ENCODE results near the gene GATA1. TPM values are rescaled to one million over a fixed set of nuclear protein-coding genes. Genes with fewer than 3 reads are reported as not detected.

GATA1 gene
- total RNA-seq, 3 donors from 2014 or later = 0.32 TPM; not detected in 2

GRCh38 chrX:48826135-48826875, 39.9 kb downstream of the GATA1 start, which contains the start of gene ERAS:
TSS of gene ERAS (plus strand) at chrX:48826513. CDS start at chrX:48829124, 2,611 bp downstream.
- Histone ChIP-seq H3K4me3 (no peak within 1 kb of the TSS), H3K36me3 (ENCODE audit: low read depth) (no peaks in the 10 kb centered on the region), H3K9me3 (no peaks in the 10 kb centered on the region), H3K4me1 (ENCODE audit: low read depth) (no peaks in the 10 kb centered on the region)
- DNase-seq = no peak
- no peak for TF ChIP-seq CTCF (IDR thresholded peaks at IDR 0.05)
- no peak for ATAC-seq
- intact Hi-C loops (cut with DNase I, micrococcal nuclease) = no loop called here

GRCh38 chrX:48826876-48827653, 40.7 kb downstream of the GATA1 start:
- Histone ChIP-seq H3K9me3 (no peaks in the 10 kb centered on the region), H3K36me3 (ENCODE audit: low read depth) (no peaks in the 10 kb centered on the region), H3K4me3 (no peak overlapping the region), H3K4me1 (ENCODE audit: low read depth) (no peaks in the 10 kb centered on the region)
- no peak for DNase-seq
- no peak for TF ChIP-seq CTCF (IDR thresholded peaks at IDR 0.05)
- ATAC-seq = no peak
- intact Hi-C loops (cut with DNase I, micrococcal nuclease) = no loop called here

- intact Hi-C loops (cut with DNase I, micrococcal nuclease) = no loop called here
- Histone ChIP-seq H3K4me3 (no peak overlapping the region), H3K4me1 (ENCODE audit: low read depth) (no peaks in the 10 kb centered on the region), H3K36me3 (ENCODE audit: low read depth) (no peaks in the 10 kb centered on the region), H3K9me3 (no peaks in the 10 kb centered on the region)
- DNase-seq = no peak
- no peak for ATAC-seq
- TF ChIP-seq CTCF (IDR thresholded peaks at IDR 0.05) = no peak
Observed at GRCh38 chrX:48827654-48827968, 41.2 kb downstream of the GATA1 start.

GRCh38 chrX:48829016-48829735, 42.8 kb downstream of the GATA1 start:
- H3K4me3 ChIP-seq = no peak overlapping the region
- ATAC-seq = no peak
- H3K9me3 ChIP-seq = no peaks in the 10 kb centered on the region
- TF ChIP-seq CTCF (IDR thresholded peaks at IDR 0.05) = no peak
- no peaks in the 10 kb centered on the region for H3K36me3 ChIP-seq (ENCODE audit: low read depth)
- no peak for DNase-seq
- intact Hi-C loops (cut with DNase I, micrococcal nuclease) = no loop called here
- H3K4me1 ChIP-seq (ENCODE audit: low read depth) = no peaks in the 10 kb centered on the region

- Histone ChIP-seq H3K36me3 (ENCODE audit: low read depth) (no peaks in the 10 kb centered on the region), H3K4me3 (no peak overlapping the region), H3K9me3 (no peaks in the 10 kb centered on the region), H3K4me1 (ENCODE audit: low read depth) (no peaks in the 10 kb centered on the region)
- DNase-seq (no peak), ATAC-seq (no peak)
- no peak for TF ChIP-seq CTCF (IDR thresholded peaks at IDR 0.05)
- intact Hi-C loops (cut with DNase I, micrococcal nuclease) = no loop called here
Observed at GRCh38 chrX:48831136-48831908, 44.9 kb downstream of the GATA1 start.
